Activated CD4-positive, alpha-beta T cell treated with anti-CD3 and anti-CD28 coated beads, Interleukin-2, amount 50 U/mL, for 16 hours (primary cell): Measurements from ENCODE around the gene TMEM109.

Experiments used
- DNase-seq: peaks from one replicate; pipeline ENCODE4 v3.0.0-alpha.2; 2020

The TMEM109 gene

GRCh38 chr11:60944490-60945294 is 30.7 kb downstream of the TMEM109 start:
- DNase-seq, result no peak

- no peak for DNase-seq
Observed at GRCh38 chr11:60945295-60945667, 31.3 kb downstream of the TMEM109 start.

- no peak for DNase-seq
Observed at GRCh38 chr11:60946601-60947264, 32.8 kb downstream of the TMEM109 start.

GRCh38 chr11:60947700-60948099 is 33.7 kb downstream of the TMEM109 start:
- no peak for DNase-seq

DNA sequence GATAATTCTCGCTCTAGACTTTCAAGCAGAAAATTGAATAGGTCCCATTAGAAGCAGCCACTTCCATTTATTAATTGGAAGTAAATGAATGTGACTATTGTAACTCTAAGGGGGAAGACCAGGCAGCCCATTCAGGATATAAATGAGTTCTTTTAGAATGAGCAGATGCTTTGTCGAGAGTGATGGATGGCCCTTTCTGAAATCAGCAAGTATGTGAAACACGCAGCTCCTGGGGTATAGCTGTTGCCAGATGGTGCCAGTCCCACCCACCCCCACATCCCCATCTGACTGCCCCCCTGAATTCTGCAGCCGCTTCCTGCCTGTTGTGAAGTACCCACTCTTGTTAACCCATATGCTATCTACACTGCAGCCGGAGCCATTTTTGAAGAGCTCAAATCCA is 34.3 kb downstream of the TMEM109 start:
- DNase-seq, result no peak

DNA sequence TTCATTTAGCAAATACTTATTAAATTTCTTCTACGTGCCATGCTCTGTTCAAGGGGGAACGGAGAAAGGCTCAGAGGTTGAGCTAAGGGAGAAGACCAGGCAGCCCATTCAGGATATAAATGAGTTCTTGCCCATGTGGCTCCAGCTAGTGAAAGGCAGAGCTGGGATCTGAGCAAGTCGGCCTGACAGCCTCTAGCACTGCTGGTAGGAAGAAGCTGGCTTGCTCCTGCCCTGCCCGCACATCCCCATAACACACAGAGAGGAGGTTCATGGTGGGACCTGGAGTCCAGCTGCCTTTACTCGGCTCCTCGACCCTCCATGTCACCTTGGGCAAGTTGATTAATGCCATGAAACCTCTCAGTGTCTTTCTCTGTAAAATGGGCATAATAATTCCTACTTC is 36.1 kb downstream of the TMEM109 start:
- DNase-seq, result no peak

- DNase-seq, result no peak
Observed at GRCh38 chr11:60950933-60951605, 37.1 kb downstream of the TMEM109 start.

DNA sequence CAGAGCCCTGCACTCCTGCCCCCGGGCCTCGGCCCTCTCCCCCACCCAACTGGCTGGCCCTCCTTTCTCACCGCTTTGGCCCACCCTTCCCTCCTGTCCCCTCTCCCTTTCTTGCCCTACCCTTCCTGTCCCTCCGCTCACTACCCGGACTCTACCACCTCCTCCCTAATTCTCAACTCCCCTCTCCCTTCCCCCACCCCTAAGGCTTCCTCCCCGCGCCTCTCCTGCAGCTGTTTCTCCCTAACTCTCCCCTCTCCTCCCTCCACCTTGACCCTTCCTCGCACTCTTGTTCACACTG is 37.6 kb downstream of the TMEM109 start:
- DNase-seq, result no peak

- DNase-seq, result no peak
Observed at GRCh38 chr11:60951904-60952741, 38.2 kb downstream of the TMEM109 start, which contains the start of gene SLC15A3. Gene SLC15A3 (minus strand): TSS chr11:60952176. CDS start chr11:60951551, 625 bp downstream.

DNA sequence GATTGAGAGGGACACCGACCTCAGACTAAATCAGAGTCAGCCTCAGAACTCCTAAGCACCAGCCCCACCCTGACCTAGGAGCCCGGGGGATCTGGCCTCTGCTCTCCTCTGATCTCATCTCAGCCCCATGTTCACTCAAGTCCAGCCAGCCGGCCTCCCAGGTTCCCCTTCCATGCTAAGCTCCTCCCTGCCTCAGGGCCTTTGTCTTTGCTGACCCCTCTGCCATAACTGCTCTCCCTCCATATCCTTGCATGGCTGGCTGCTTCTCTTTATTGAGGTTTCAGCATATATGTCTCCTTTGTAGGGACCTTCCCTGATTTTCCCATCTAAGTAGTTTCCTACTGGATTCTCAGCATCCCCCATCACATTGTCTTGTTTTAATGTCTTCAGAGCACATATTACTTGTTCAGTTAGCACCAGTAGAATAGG is 38.8 kb downstream of the TMEM109 start:
- DNase-seq, result no peak

DNA sequence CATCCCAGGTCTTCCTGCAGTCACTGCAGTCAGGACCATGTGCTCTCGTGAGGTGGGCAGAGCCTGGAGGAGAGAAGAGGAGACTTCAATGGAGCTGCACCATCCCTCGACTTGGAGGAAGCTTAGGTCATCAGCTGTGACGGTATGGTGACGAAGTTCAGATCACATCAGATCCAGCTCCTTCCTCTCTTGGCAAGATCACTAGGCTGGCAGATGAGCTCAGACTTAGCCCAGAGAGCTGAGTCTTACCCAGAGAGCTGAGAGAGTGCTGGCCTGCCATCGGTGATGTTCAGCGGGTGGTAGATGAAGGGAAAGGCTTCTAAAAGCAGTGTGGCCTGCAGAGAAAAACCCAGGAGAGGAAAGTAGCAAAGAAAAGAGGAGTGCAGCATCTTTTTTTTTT is 39.8 kb downstream of the TMEM109 start:
- no peak for DNase-seq

DNA sequence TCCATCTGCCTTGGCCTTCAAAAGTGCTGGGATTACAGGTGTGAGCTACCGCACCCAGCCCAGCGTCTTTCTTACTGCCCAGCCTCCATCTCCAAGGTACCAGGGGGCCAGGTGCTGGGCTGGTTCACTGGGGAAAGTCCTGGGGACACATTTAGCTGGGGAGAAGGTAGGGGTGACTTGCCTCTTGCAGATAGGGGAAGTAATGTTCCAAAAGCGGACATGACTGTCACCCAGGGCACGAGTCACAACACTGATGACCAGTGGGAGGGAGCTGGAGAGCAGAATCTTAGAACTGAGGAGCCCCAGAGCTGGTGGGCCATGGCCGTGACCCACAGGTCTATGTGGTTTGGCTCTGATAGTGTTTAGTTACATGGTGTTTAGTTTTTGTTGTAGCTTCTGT is 40.5 kb downstream of the TMEM109 start:
- DNase-seq, result no peak

DNA sequence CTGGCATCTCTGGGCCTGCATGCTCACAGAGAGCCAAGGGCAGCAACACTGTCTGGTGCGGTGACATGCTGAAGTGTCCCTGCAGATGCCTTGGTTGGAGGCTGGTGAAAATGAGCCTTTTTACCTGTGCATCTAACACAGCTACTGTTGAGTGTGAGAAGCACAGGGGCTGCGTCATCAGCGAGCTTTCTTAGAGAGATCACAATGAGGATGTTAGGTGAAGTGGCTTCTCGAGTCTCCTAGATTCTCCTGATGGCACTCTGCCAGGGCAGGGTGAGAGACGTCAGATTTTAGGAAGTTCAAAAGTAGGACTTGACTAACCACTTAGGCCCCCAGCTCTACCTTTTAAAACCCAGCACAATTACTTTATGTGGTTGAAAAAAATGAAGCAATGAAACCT is 41.6 kb downstream of the TMEM109 start:
- DNase-seq, result no peak

DNA sequence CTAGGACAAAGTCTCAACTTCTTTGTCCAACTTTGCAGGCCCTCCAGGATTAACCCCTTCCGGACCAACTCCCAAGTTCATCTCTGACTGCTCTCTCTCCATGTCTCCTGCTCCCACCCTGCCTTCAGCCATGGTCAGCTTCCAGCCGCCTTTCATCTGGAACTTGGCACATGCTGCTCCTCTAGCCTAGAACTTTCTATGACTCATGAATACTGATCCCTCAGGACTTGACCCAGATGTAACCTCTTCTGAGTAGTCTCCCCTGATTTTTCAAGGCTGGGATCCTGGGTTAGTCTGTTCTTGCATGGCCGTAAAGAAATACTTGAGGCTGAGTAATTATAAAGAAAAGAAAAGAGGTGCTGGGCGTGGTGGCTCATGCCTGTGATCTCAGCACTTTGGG is 43.2 kb downstream of the TMEM109 start:
- DNase-seq, result no peak

DNA sequence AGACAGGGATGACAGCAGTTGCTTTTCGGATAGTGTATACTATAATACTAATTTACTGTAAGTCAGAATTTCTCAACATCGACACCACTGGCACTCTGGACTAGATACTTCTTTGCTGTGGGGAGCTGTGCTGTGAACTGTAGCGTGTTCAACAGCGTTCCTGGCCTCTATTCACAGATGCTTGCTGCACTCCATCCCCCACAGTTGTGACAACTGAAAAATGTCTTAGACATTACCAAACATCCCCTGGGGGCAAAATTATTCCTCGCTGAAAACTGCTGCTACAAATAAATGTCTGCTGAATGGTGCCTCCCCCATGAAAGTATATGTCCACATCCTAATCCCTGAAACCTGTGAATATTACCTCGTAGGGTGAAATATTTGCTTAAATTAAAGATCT is 45.5 kb downstream of the TMEM109 start:
- DNase-seq, result no peak

DNA sequence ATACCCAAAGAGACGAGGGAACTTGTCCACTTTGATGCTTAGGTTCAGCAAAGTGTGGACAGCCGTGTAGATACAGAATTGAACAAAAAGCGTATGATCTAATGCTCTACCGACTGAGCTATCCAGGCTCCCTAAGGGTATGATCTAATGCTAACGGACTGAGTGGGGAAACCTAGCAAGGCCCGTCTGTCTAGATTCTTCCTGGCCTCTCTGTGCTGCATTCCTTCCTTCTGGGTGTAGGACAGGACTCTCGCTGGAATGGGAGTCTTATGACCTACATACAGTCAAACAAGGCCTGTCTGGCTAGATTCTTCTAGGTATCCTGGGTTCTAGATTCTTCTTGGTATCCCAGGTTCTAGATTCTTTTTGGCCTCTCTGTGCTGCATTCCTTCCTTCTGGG is 46.4 kb downstream of the TMEM109 start:
- DNase-seq, result no peak

DNA sequence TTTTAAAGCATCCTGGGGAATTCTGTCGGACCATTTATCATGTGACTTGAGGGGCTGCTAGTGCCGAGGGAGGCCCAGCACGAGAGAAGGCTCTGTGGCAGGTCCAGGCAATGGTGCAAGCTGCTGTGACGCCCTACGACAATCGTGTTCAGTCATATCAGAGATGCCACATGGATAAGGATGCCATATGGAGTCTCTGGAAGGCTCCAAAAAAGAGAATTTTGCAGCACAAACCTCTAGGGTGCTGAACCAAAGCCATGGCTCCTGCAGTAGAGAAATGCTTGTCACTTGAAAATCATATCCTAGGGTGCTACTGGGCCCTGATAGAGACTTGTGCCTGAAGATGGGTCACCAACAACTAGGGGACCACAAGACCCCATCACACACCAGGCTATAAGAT is 50.8 kb downstream of the TMEM109 start:
- no peak for DNase-seq

DNA sequence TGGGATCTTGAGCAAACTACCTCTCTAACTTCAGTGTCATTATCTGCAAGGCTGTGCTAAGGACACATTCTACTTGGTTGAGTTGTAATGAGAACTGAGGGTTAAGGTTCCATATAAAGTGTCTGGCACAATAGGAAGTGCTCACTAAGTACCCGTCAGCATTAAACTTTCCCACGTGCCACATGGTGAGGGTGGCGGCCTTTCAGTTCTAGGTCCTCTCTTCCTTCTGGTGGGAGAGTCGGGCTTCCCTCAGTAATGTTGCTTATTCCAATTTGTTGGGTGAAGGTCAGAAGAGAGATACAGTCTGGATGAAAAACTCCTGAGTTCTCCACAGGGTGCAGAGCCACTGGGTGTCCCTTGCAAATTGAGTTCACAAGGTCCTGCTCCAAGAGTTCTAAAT is 52.9 kb downstream of the TMEM109 start:
- DNase-seq, result no peak

- no peak for DNase-seq
Observed at GRCh38 chr11:60968223-60968622, 54.3 kb downstream of the TMEM109 start.

- DNase-seq, result peak; percentile 79
Observed at GRCh38 chr11:60970369-60970774, 56.4 kb downstream of the TMEM109 start.

DNA sequence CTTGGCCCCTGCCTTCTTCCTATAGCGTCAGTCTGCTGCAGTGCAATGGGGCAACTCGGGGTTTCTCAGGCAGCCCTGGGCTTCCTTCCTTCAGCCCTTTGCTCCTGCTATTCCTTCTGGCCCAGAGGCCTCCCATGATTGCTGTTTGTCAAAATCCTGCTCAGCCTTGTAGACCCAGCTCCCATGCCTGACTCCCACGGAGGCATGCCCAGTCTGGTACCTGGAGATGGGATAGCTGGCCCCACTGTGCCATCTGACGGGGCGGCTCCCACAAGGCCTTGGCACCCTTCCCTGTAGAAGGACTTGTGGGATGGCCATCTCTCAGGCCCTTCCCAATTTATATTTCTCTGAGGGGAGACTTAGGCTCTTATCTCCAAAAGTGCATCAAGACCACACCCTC is 56.9 kb downstream of the TMEM109 start:
- no peak for DNase-seq

- DNase-seq, result peak; percentile 78
Observed at GRCh38 chr11:60971520-60971919, 57.6 kb downstream of the TMEM109 start, which contains the start of gene CD6. Gene CD6 (plus strand): TSS chr11:60971680. CDS start chr11:60971866, 186 bp downstream.
